Stimulated activated CD8-positive, alpha-beta memory T cell treated with anti-CD3 and anti-CD28 coated beads, Interleukin-7, amount 100 ng/mL, for 48 hours (primary cell): ENCODE measurements around the gene ILK.

Experiments used
- DNase-seq, 2 donors: peaks; one replicate each; pipeline ENCODE4 v3.0.0-alpha.2; 2020; ENCODE audit warnings: low read depth in 1 of 2; ENCODE audit errors: extremely low read depth in 1 of 2

The ILK gene

GRCh38 chr11:6619004-6619745 is 15.6 kb downstream of the ILK start, which contains the start of gene TPP1:
Gene TPP1, minus strand, starts transcription at chr11:6619422. Its CDS starts 22 bp downstream, at chr11:6619400.
- DNase-seq: peak; percentile 81 to 89

- no peak for DNase-seq
Observed at GRCh38 chr11:6620636-6621035, 17.1 kb downstream of the ILK start.

GRCh38 chr11:6621711-6622211 is 18.2 kb downstream of the ILK start:
- DNase-seq: no peak

GRCh38 chr11:6622261-6623171 is 18.9 kb downstream of the ILK start:
- no peak for DNase-seq

- DNase-seq: no peak
Observed at GRCh38 chr11:6623391-6624363, 20.1 kb downstream of the ILK start.

- DNase-seq: no peak
Observed at GRCh38 chr11:6625156-6625831, 21.7 kb downstream of the ILK start.

GRCh38 chr11:6625832-6626420 is 22.4 kb downstream of the ILK start:
- no peak for DNase-seq

GRCh38 chr11:6626971-6627761 is 23.6 kb downstream of the ILK start:
- no peak for DNase-seq

GRCh38 chr11:6627762-6628241 is 24.2 kb downstream of the ILK start:
- no peak for DNase-seq

- no peak for DNase-seq
Observed at GRCh38 chr11:6628526-6628925, 25.0 kb downstream of the ILK start.

- no peak for DNase-seq
Observed at GRCh38 chr11:6629573-6629891, 26.0 kb downstream of the ILK start.

- no peak for DNase-seq
Observed at GRCh38 chr11:6629892-6630631, 26.5 kb downstream of the ILK start.

GRCh38 chr11:6630632-6631291 is 27.2 kb downstream of the ILK start:
- no peak for DNase-seq

- DNase-seq: no peak
Observed at GRCh38 chr11:6631361-6631890, 27.9 kb downstream of the ILK start.

GRCh38 chr11:6632116-6633073 is 28.8 kb downstream of the ILK start:
- no peak for DNase-seq
